Measurements from ENCODE around the gene ARHGAP27. TPM values are rescaled to one million over a fixed set of nuclear protein-coding genes. Genes with fewer than 3 reads are reported as not detected.

The ARHGAP27 gene
- total RNA-seq, 1 donor from 2014 or later: 3.5 TPM

DNA sequence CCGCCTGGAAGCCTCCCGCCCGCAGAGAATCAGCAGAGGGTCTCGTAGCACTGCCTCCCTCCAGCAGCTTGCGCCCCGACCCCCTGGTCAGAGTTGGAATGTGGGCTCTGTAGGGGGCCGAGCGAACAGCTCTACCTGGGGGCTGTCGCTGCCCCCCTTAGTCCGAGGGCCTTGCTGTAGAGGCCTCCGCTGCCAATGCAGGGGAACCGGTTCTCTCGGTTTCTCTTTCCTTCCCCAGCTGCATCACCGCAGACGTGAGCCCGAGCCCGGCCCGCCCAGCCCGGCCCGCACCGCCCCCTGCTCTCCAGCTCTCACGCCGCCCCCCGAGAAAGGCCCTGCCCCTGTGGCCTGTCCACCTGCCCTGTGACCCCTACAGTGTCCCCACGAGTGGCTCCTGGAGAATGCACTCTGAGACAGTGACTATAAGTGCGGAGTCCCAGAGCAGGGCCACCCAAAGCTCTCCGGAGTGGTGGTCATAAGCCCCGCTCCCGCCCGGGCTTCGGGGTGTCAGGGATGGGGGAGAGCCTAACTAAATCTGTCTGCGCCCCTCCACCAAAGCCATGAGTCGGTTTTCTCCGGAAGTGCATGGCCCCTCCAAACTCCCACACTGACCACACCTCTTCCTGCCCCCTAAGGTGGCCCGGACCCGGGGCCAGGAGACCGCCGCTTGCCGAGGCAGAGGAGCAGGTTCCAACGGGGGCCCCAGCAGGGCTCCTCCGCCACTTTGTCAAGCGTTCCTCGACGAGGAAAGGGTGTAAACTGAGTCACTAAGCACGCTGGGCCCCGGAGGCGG is 1.7 kb downstream of the ARHGAP27 start:
- H3K27ac Mint-ChIP-seq (ENCODE audit: unreplicated experiment): no peak overlapping the region

DNA sequence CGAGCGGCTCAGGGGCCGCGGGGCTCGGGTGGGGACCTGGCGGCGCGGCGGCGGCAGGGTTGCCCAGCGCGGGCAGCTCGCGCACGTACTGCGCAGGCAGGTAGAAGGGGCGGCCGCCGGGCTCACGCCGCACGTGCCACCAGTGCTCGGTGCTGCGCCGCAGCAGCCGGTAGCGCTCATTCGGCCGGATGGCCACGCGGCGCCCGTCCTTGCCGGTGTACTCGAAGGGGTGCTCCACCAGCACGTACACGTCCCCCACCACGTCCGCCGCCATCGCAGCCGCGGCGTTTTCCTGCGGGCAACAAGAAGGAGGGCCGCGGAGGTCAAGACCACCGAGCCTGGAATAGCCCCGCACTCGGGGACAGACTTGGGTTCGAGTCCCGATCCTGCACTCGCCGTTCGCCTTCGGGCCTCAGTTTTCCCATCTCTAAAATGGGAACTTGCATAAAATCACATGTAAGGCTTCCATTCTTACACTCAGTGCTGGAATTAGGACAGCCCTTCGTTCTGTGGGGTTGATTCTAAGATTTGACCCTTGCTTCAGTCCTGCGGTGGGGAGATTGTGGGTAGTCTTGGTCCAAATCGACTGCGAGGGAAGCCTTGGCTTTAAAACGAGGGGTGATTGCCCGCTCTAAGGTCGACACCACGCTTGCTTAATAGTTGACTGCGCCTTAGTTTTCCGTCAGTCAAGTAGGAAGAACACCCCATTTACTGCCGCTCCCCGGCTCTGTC is 2.5 kb downstream of the ARHGAP27 start:
- no peak for DNase-seq
- peak overlapping the region; percentile 38 for H3K4me3 Mint-ChIP-seq (ENCODE audit: unreplicated experiment)
- peaks cover 11% of the 10 kb centered on the region for H3K4me1 Mint-ChIP-seq (ENCODE audit: low read depth, unreplicated experiment)
- H3K36me3 Mint-ChIP-seq (ENCODE audit: unreplicated experiment): no peaks in the 10 kb centered on the region
- H3K27me3 Mint-ChIP-seq (ENCODE audit: unreplicated experiment): peaks cover 26% of the 10 kb centered on the region
- H3K27ac Mint-ChIP-seq (ENCODE audit: unreplicated experiment): no peak overlapping the region
- TF ChIP-seq, protein P1, sequence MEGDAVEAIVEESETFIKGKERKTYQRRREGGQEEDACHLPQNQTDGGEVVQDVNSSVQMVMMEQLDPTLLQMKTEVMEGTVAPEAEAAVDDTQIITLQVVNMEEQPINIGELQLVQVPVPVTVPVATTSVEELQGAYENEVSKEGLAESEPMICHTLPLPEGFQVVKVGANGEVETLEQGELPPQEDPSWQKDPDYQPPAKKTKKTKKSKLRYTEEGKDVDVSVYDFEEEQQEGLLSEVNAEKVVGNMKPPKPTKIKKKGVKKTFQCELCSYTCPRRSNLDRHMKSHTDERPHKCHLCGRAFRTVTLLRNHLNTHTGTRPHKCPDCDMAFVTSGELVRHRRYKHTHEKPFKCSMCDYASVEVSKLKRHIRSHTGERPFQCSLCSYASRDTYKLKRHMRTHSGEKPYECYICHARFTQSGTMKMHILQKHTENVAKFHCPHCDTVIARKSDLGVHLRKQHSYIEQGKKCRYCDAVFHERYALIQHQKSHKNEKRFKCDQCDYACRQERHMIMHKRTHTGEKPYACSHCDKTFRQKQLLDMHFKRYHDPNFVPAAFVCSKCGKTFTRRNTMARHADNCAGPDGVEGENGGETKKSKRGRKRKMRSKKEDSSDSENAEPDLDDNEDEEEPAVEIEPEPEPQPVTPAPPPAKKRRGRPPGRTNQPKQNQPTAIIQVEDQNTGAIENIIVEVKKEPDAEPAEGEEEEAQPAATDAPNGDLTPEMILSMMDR (IDR thresholded peaks at IDR 0.05; ENCODE audit: partially characterized antibody, unreplicated experiment): no peak
- peaks cover 7% of the 10 kb centered on the region for H3K9me3 Mint-ChIP-seq (ENCODE audit: unreplicated experiment)

More for the DNA sequence above, 1.7 kb downstream of the ARHGAP27 start:
- peaks cover 18% of the 10 kb centered on the region for H3K4me1 Mint-ChIP-seq (ENCODE audit: low read depth, unreplicated experiment)
- TF ChIP-seq, protein P1 (IDR thresholded peaks at IDR 0.05; ENCODE audit: partially characterized antibody, unreplicated experiment): no peak
- H3K36me3 Mint-ChIP-seq (ENCODE audit: unreplicated experiment): no peaks in the 10 kb centered on the region
- no peak for DNase-seq
- peaks cover 10% of the 10 kb centered on the region for H3K9me3 Mint-ChIP-seq (ENCODE audit: unreplicated experiment)
- peaks cover 29% of the 10 kb centered on the region for H3K27me3 Mint-ChIP-seq (ENCODE audit: unreplicated experiment)
- H3K4me3 Mint-ChIP-seq (ENCODE audit: unreplicated experiment): peak overlapping the region; percentile 57

DNA sequence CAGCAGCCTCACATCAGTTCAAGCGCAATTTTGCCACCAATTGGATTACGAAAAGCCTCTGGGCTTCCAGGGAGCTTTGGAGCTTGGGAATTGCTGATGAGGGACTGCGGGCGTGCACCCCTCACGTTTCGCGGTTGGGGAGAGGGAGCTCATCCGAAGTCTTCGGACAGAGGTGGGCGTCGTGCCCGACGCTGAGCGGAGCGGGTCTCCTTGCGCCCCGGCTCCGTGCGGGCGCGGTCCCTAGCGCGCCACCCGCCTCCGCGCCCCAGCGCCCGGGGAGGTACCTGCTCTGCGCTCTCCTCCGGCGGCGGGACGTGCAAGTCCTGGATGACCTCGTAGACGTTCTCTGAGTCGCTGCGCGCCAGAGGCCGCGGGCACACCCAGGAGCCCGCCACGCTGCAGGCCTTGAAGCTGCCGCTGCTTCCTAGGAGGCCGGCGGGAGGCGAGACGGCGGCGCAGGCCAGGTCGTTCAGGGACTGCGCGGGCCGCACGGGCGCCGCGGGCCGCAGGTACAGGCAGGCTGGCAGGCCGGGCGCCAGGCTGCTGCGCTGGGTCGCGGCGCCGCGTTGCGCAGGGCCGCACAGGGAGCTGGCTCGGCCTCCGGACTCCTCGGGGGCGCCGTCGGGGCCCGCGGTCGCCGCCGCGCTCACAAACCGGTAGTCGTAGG is 3.2 kb downstream of the ARHGAP27 start:
- peaks cover 5% of the 10 kb centered on the region for H3K9me3 Mint-ChIP-seq (ENCODE audit: unreplicated experiment)
- peak overlapping the region; percentile 74 for H3K4me3 Mint-ChIP-seq (ENCODE audit: unreplicated experiment)
- peaks cover 26% of the 10 kb centered on the region for H3K27me3 Mint-ChIP-seq (ENCODE audit: unreplicated experiment)
- no peak overlapping the region for H3K27ac Mint-ChIP-seq (ENCODE audit: unreplicated experiment)
- peaks cover 10% of the 10 kb centered on the region for H3K4me1 Mint-ChIP-seq (ENCODE audit: low read depth, unreplicated experiment)
- no peaks in the 10 kb centered on the region for H3K36me3 Mint-ChIP-seq (ENCODE audit: unreplicated experiment)
- TF ChIP-seq, protein P1 (IDR thresholded peaks at IDR 0.05; ENCODE audit: partially characterized antibody, unreplicated experiment): no peak
- no peak for DNase-seq

DNA sequence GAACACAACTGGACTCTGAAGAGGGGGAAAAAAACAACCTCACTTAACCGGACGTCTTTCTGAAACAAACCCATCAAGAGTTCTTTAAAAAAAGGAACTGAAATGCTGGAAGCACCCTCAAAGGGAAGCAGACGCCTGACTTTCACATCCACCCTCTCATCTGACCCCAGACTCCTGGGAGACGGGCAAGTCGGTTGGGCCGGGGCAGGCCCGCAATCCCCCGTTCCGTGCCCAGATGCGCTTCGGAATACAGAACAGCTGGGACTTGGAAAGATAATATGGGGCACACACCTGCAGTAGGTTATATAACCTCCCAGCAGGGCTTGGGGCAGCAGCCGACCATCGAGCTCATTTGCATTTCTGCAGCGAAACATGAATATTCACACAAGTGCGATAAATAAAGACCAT is 3.7 kb downstream of the ARHGAP27 start:
- no peak overlapping the region for H3K27ac Mint-ChIP-seq (ENCODE audit: unreplicated experiment)

More for the DNA sequence above, 3.7 kb downstream of the ARHGAP27 start:
- peaks cover 10% of the 10 kb centered on the region for H3K4me1 Mint-ChIP-seq (ENCODE audit: low read depth, unreplicated experiment)
- no peak for DNase-seq
- peaks cover 26% of the 10 kb centered on the region for H3K27me3 Mint-ChIP-seq (ENCODE audit: unreplicated experiment)
- TF ChIP-seq, protein P1 (IDR thresholded peaks at IDR 0.05; ENCODE audit: partially characterized antibody, unreplicated experiment): no peak
- peak overlapping the region; percentile 74 for H3K4me3 Mint-ChIP-seq (ENCODE audit: unreplicated experiment)
- H3K9me3 Mint-ChIP-seq (ENCODE audit: unreplicated experiment): peaks cover 5% of the 10 kb centered on the region
- H3K36me3 Mint-ChIP-seq (ENCODE audit: unreplicated experiment): no peaks in the 10 kb centered on the region
